Activated CD4-positive, alpha-beta T cell treated with anti-CD3 and anti-CD28 coated beads for 4 hours (primary cell): ENCODE data around the gene USP7.
"Not testable (repeated sequence)": the region's sequence is repeated elsewhere in the genome, so short reads cannot be mapped to it uniquely, and the experiment has no call there.

ENCODE experiments used
- DNase-seq, 2 donors: peaks; one replicate each; pipeline ENCODE4 v3.0.0-alpha.2; 2020

Gene USP7

GRCh38 chr16:8923199-8923598 lies 40.5 kb downstream of the USP7 start:
- no peak for DNase-seq

GRCh38 chr16:8921347-8921984 lies 42.2 kb downstream of the USP7 start:
- no peak for DNase-seq

GRCh38 chr16:8920645-8921346 lies 42.9 kb downstream of the USP7 start:
- no peak for DNase-seq

- no peak for DNase-seq
Observed at GRCh38 chr16:8919934-8920462, 43.7 kb downstream of the USP7 start.

- no peak for DNase-seq
Observed at GRCh38 chr16:8919089-8919933, 44.4 kb downstream of the USP7 start.

GRCh38 chr16:8917336-8917735 lies 46.4 kb downstream of the USP7 start:
- DNase-seq: not testable (repeated sequence)

- DNase-seq: no peak
Observed at GRCh38 chr16:8916541-8917225, 47.0 kb downstream of the USP7 start.

- no peak for DNase-seq
Observed at GRCh38 chr16:8915722-8916301, 47.9 kb downstream of the USP7 start.

- no peak for DNase-seq
Observed at GRCh38 chr16:8914098-8914497, 49.6 kb downstream of the USP7 start.

GRCh38 chr16:8912793-8913192 lies 50.9 kb downstream of the USP7 start:
- no peak for DNase-seq

- no peak for DNase-seq
Observed at GRCh38 chr16:8910811-8911210, 52.9 kb downstream of the USP7 start.

GRCh38 chr16:8908810-8909468 lies 54.8 kb downstream of the USP7 start:
- no peak for DNase-seq

- no peak for DNase-seq
Observed at GRCh38 chr16:8907096-8907495, 56.6 kb downstream of the USP7 start.

- no peak for DNase-seq
Observed at GRCh38 chr16:8905795-8906591, 57.7 kb downstream of the USP7 start.

GRCh38 chr16:8905168-8905762 lies 58.4 kb downstream of the USP7 start:
- DNase-seq: no peak

- DNase-seq: no peak
Observed at GRCh38 chr16:8904018-8904430, 59.7 kb downstream of the USP7 start.

- no peak for DNase-seq
Observed at GRCh38 chr16:8903004-8903403, 60.7 kb downstream of the USP7 start.

GRCh38 chr16:8901320-8901861 lies 62.3 kb downstream of the USP7 start:
- no peak for DNase-seq

- DNase-seq: no peak
Observed at GRCh38 chr16:8900343-8900742, 63.4 kb downstream of the USP7 start.

GRCh38 chr16:8899709-8900317 lies 63.9 kb downstream of the USP7 start:
- DNase-seq: no peak
